CD4-positive, alpha-beta T cell treated with Interleukin-15 for 1 hour (primary cell): Measurements from ENCODE around the gene LKAAEAR1.
"Not testable (repeated sequence)": the region's sequence is repeated elsewhere in the genome, so short reads cannot be mapped to it uniquely, and the experiment has no call there.

ENCODE experiments used
- DNase-seq: peaks from one replicate; pipeline ENCODE4 v3.0.0-alpha.2; 2020

Gene LKAAEAR1, protein sequence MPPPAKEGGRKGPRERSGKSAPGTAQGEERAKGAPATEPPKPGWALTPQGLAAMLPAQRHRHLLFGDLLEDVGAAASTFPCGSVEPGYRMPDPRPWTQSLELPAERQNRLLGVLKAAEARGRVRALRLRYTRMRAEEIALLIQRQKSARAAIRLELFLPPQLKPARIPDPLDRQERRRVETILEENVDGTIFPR

GRCh38 chr20:64083804-64084684 is at the start of gene LKAAEAR1:
Gene LKAAEAR1 (minus strand): TSS chr20:64084398. CDS start chr20:64084219, 179 bp downstream.
- no peak for DNase-seq

DNA sequence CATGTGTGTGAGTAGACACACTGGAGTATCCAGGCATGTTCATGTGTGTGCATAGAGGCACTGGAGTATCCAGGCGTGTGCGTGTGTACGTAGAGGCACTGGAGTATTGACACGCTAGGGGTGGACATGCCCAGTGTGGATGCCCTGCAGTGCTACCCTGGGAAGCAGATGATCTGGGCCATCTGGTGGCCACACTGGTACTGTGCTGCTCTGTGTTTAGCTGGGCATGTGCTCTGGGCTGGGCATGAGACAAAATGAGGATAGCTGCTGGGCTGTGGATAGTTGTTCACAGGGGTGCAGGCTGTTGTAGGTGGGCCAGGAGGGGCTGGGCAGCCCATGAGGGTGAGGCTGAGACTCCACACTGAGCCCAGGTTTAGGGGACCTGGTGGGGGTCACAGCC is 47.2 kb upstream of the LKAAEAR1 start:
- no peak for DNase-seq

GRCh38 chr20:64130876-64131275 is 46.7 kb upstream of the LKAAEAR1 start:
- no peak for DNase-seq

DNA sequence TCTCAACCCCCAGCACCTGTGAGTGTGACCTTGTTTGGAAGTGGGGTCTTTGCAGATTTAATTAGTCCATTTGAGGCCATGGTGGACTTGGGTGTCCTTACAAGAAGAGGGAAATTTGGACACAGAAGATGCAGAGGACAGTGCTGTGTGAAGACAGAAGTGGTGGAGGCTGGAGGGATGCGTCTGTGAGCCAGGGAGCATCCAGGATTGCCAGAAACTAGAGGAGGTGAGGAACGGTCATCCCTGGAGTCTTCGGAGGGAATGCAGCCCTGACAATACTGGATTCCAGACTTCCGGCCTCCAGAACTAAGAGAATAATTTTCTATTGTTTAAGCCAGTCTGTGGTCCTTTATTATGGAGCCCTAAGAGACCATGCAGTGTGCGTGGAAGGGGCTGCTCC is 46.1 kb upstream of the LKAAEAR1 start:
- no peak for DNase-seq

GRCh38 chr20:64129146-64129782 is 45.1 kb upstream of the LKAAEAR1 start:
- no peak for DNase-seq

- DNase-seq, result not testable (repeated sequence)
These were observed 39.3 kb upstream of the LKAAEAR1 start for GRCh38 chr20:64123517-64123916.

DNA sequence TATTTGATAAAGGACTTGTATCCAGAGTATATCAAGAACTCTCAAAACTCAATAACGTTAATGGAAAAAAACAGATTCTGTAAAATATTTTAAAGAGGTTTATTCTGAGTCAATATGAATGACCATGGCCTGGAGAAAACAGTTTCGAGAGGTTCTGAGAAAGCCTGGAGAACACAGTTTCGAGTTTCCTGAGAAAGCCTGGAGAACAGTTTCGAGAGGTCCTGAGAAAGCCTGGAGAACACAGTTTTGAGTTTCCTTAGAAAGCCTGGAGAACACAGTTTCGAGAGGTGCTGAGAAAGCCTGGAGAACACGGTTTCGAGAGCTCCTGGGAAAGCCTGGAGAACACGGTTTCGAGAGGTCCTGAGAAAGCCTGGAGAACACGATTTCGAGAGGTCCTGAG is 38.7 kb upstream of the LKAAEAR1 start:
- DNase-seq, result not testable (repeated sequence)

DNA sequence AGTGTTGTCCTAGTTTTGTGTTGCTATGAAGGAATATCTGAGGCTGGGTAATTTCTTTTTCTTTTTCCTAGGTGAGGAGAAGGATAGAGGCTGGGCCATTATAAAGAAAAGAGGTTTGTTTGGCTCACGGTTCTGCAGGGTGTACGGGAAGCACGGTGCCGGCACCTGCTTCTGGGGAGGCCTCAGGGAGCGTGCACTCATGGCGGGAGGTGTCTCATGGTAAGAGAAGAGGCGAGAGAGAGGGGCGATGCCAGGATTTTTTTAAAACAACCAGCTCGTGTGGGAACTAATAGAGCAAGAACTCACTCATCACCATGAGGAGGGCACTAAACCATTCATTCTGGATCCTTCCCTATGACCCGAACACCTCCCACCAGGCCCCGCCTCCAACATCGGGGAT is 37.4 kb upstream of the LKAAEAR1 start:
- DNase-seq, result no peak

GRCh38 chr20:64119681-64120341 is 35.6 kb upstream of the LKAAEAR1 start:
- DNase-seq, result no peak

DNA sequence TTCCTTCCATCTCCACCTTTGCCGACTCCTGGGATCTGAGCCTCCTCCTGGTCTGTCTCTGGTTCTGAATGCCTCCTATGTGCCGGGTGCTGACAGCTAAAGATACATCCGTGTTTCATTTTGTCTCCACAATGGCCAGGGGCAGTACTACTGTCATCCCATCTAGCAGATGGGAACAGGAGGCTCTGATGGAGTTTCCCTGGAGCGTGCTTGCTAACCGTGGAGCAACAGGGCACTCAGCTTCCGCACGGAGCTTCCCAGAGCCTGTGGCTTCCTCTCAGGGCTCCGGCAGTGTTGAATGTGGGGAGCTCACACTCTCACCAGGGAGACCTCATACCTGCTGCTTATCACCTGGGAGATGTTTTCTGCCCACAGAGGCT is 35.1 kb upstream of the LKAAEAR1 start:
- no peak for DNase-seq

GRCh38 chr20:64117432-64117777 is 33.2 kb upstream of the LKAAEAR1 start:
- DNase-seq, result not testable (repeated sequence)

DNA sequence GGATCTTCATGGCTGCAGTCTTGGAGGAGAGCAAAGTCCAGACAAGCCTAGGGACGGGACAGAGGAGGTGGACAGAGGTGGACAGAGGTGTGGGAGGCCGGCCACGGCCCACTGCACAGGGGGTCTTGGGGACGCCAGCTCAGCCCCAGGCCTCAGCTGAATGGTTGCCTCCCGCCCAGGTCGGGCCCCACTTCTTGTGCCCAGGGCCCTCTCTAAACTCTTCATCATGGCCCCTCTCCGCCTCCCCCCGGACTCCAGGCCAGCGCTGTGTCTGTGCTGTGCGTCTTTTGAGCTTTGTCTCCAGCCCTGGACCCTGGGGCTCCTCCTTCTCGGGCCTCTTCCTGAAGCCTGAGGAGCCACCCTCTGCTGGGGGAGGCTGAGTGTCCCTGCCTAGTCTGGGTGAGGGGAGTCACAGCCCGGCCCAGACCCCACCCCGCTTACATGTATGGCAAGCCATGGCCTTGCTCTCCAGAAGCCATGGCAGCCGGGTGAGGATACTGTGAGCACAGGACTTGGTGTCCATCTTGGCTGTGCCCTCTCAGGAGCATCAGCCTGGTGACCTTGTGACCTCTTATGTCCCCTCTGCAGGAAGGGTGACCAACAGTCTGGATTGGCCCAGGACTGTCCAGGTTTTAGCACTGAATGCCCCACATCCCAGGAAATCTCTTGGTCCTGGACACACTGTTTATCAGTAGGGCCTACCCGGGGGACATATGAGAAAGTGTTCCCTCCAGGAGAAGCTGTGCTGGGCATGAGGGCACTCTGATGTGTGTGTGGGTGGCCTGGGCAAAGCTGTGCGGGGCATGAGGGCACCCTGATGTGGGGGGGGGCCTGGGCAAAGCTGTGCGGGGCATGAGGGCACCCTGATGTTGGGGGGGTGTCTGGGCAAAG is 32.6 kb upstream of the LKAAEAR1 start:
- no peak for DNase-seq

DNA sequence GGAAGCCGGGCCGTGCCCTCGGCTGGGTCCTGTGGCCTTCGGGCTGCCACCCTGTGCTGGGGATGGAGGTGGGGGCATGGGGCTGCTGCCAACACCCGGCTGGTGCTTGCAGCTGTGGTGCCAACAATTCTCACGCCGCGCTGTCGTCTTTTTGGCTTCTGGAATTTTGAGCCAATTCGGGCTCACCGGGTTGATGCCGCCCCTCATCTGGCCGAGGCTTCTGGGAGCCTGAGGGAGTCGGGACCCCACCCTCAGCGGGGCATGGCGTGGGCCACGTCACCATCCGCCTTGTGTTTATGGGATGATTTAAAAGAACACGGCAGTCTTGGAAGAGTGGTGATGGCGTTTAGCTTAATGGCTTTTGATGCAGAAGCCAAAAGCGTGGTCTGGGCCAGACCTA is 31.8 kb upstream of the LKAAEAR1 start:
- DNase-seq, result no peak

DNA sequence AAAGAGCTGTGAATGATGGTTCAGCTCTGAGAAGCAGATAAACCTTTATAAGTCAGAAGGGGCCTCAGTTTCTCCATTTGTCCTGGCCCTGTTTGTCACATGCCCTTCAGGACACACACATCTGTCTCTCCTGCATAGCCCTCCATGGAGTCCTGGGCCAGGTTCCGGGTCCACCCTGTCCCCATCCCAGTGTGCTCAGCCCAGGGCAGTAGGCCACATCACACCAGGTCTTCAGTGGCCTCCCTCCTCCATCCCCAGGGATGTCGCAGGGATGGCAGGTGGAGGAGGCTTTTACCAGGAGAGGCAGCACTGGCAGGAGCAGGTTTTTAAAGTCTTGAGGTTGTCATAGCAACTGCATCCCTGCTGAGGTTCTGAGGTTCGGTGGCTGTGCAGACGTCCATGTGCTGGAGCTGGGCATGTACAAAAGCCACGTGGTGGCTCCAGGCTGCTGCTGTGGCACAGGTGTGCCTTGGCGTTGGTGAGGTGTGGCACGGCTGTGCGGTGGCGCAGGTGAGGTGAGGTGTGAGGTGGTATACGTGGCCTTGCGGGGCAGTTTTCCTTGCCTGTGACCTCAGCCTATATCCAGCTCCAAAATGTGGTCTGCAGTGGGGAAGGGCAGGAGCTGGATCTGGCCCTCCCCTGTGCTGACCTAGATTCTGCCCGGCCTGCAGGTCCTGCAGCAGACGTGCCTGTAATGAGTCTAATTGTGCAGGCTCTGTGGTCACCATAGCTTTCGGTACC is 31.1 kb upstream of the LKAAEAR1 start:
- DNase-seq, result no peak

DNA sequence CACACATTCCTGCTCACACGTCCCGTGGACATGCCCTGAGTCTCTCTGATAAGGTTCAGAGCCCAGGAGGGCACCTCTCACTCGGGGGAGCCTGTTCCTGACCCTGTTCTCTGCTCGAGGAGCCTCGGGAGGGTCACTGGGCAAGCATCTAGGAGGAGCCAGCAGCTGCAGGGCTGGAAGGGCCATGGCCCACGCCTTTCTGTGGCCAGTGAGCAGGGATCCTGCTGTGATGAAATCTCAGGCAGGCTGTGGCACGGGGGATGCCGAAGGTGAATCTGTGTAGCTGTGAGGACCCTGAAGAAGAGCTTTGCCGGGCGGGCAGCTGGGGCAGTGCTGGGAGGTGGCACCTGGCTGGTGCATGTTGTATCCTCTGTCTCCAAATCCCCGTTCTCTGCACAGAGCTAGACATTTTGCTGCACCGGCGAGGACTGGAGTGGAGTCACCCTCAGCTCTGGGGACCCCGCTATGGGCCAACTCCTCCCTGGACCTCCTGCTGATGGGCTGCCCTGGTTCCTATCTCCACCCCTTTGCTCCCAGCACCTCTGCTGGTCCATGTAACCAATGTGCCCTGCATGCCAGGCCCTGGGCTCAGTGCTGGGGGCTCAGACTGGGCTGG is 30.3 kb upstream of the LKAAEAR1 start:
- DNase-seq, result no peak

GRCh38 chr20:64113796-64114355 is 29.7 kb upstream of the LKAAEAR1 start:
- DNase-seq, result no peak

DNA sequence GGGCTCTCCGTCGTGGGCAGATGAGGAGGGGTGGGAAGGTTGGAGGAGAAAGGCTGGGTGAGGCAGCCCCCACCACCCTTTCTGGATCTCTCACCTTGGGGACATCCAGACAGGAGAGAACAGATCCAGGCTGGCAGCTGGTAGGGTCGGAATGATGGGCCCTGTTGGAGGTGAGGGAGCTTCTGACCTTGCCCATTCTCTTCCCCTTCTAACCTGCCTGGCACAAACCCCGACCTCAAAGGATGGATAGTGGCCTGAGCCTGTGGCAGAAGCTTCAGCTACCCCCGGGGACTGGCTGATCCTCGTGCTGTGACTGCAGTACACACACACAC is 29.2 kb upstream of the LKAAEAR1 start:
- no peak for DNase-seq

- no peak for DNase-seq
These were observed 28.7 kb upstream of the LKAAEAR1 start for GRCh38 chr20:64112691-64113443.

- no peak for DNase-seq
These were observed 27.8 kb upstream of the LKAAEAR1 start for GRCh38 chr20:64111841-64112641.
